Naive thymus-derived CD4-positive, alpha-beta T cell (primary cell): ENCODE results near the gene THSD4. TPM values are rescaled to one million over a fixed set of nuclear protein-coding genes. Genes with fewer than 3 reads are reported as not detected.

Experiments
- ATAC-seq: fragments of 150-1000 bp; cut with Tn5 transposase; 2 replicates; pipeline ENCODE4 v1.10.0; 2021; ENCODE audit warnings: mild to moderate bottlenecking, moderate library complexity
- CTCF ChIA-PET: fragments of 350-600 bp; sonication (Branson Sonifier 250); formaldehyde crosslinking; loops from one replicate; lab custom pipeline; 2021; ENCODE audit warnings: antibody characterized with exemption; lab: Charles Lee
- POLR2A ChIA-PET: fragments of 350-600 bp; sonication (Branson Sonifier 250); formaldehyde crosslinking; loops from one replicate; lab custom pipeline; 2021; ENCODE audit warnings: antibody characterized with exemption, inconsistent platforms; lab: Charles Lee
- DNase-seq, 9 donors: peaks; one replicate each; pipeline versions ENCODE4 v3.0.0 to v3.0.0-alpha.2; 2020 to 2022; ENCODE audit warnings: mixed read lengths in 1 of 9
- H3K27ac ChIP-seq: one replicate; pipeline ENCODE4 v1.7.0; 2013; ENCODE audit warnings: mild to moderate bottlenecking, low read depth, low read length, moderate library complexity
- H3K27me3 ChIP-seq, 2 donors: one replicate each; pipeline ENCODE4 v1.7.0; 2013; ENCODE audit warnings: low read length in 2 of 2, mild to moderate bottlenecking in 2 of 2, moderate library complexity in 2 of 2; ENCODE audit not compliant: control insufficient read depth in 2 of 2, insufficient read depth in 2 of 2
- H3K36me3 ChIP-seq, 3 experiments: 1 replicate in 2 of 3; 2 replicates in 1 of 3; pipeline ENCODE4 v1.7.0; 2013; ENCODE audit warnings: low read length in 3 of 3, mild to moderate bottlenecking in 3 of 3, moderate library complexity in 1 of 3; ENCODE audit not compliant: insufficient read depth in 3 of 3, control insufficient read depth in 2 of 3
- H3K4me1 ChIP-seq, 2 donors: one replicate each; pipeline ENCODE4 v1.7.0; 2013; ENCODE audit warnings: low read length in 2 of 2, mild to moderate bottlenecking in 2 of 2, moderate library complexity in 1 of 2; ENCODE audit not compliant: control insufficient read depth in 2 of 2, insufficient read depth in 2 of 2
- H3K4me3 ChIP-seq: 2 replicates; pipeline ENCODE4 v1.7.0; 2013; ENCODE audit warnings: mild to moderate bottlenecking, low read length
- H3K9me3 ChIP-seq, 3 experiments: 1 replicate in 2 of 3; 2 replicates in 1 of 3; pipeline ENCODE4 v1.7.0; 2013; ENCODE audit warnings: low read length in 3 of 3; ENCODE audit not compliant: control insufficient read depth in 2 of 3
- H3K27ac Mint-ChIP-seq, 9 donors: one replicate each; pipeline ENCODE4 v1.8.0; 2020 to 2022; ENCODE audit warnings: mixed read lengths in 9 of 9, mild to moderate bottlenecking in 8 of 9, moderate library complexity in 5 of 9, inconsistent platforms in 2 of 9
- H3K27me3 Mint-ChIP-seq, 5 donors: one replicate each; pipeline ENCODE4 v1.8.0; 2021 to 2022; ENCODE audit warnings: mixed read lengths in 5 of 5, mild to moderate bottlenecking in 1 of 5
- H3K36me3 Mint-ChIP-seq, 5 donors: one replicate each; pipeline ENCODE4 v1.8.0; 2020 to 2022; ENCODE audit warnings: mixed read lengths in 5 of 5, mild to moderate bottlenecking in 3 of 5, inconsistent platforms in 1 of 5
- H3K4me1 Mint-ChIP-seq, 7 donors: one replicate each; pipeline ENCODE4 v1.8.0; 2020 to 2022; ENCODE audit warnings: mixed read lengths in 7 of 7, mild to moderate bottlenecking in 3 of 7, inconsistent platforms in 1 of 7
- H3K4me3 Mint-ChIP-seq, 10 donors: one replicate each; pipeline ENCODE4 v1.8.0; 2020 to 2022; ENCODE audit warnings: mild to moderate bottlenecking in 10 of 10, mixed read lengths in 10 of 10, moderate library complexity in 6 of 10, inconsistent platforms in 2 of 10
- H3K9me3 Mint-ChIP-seq, 11 donors: one replicate each; pipeline ENCODE4 v1.8.0; 2020 to 2022; ENCODE audit warnings: mixed read lengths in 11 of 11, mild to moderate bottlenecking in 4 of 11, inconsistent platforms in 1 of 11, moderate library complexity in 1 of 11
- intact Hi-C, 2 donors: fragments of 100-400 bp; cut with micrococcal nuclease; formaldehyde crosslinking; loops; one replicate each; pipeline ENCODE4 v1.15.1; 2023
- polyA plus RNA-seq, 2 donors: library from polyadenylated mRNA; unstranded; fragments of 300-500 nt; fragmentation: Illumina TruSeq; gene quantifications; one replicate each; pipeline ENCODE4 v1.2.3, GENCODE V29; 2021
- total RNA-seq, 6 experiments: library from RNA in 5 of 6; stranded (reverse) in 5 of 6; gene quantifications; 1 replicate in 5 of 6; 2 replicates in 1 of 6; pipeline ENCODE4 v1.2.3 and lab custom pipeline; 2021 to 2026

THSD4 gene
- total and polyA plus RNA-seq, 7 experiments from 2014 or later, result not detected

GRCh38 chr15:71447328-71448250 is 332.3 kb downstream of the THSD4 start:
- Mint-ChIP-seq H3K27me3 (peaks cover 0 to 19% (median 0%) of the 10 kb centered on the region in 5 donors), H3K9me3 (no peaks in the 10 kb centered on the region)
- POLR2A ChIA-PET, result no interaction called here

GRCh38 chr15:71448688-71449114 is 333.4 kb downstream of the THSD4 start:
- H3K27ac Mint-ChIP-seq, result no peak overlapping the region
- no peaks in the 10 kb centered on the region for H3K36me3 ChIP-seq
- H3K4me3 Mint-ChIP-seq, result no peak overlapping the region
- H3K9me3 Mint-ChIP-seq, result no peaks in the 10 kb centered on the region
- H3K36me3 Mint-ChIP-seq, result no peaks in the 10 kb centered on the region
- ChIA-PET CTCF (no interaction called here), POLR2A (no interaction called here)
- no peaks in the 10 kb centered on the region for H3K9me3 ChIP-seq
- no peak for DNase-seq
- ATAC-seq, result no peak
- no peaks in the 10 kb centered on the region for H3K4me1 Mint-ChIP-seq
- intact Hi-C loops, result loop anchor here in 1 of 2 donors (5.0 kb wide), 1 partner anchor 284 kb away; no protein-coding TSS in a partner anchor
- H3K27me3 ChIP-seq, result no peaks in the 10 kb centered on the region
- H3K4me1 ChIP-seq, result no peaks in the 10 kb centered on the region
- H3K4me3 ChIP-seq, result no peak overlapping the region
- H3K27me3 Mint-ChIP-seq, result peaks cover 0 to 20% (median 0%) of the 10 kb centered on the region in 5 donors
- H3K27ac ChIP-seq, result no peak overlapping the region

More at GRCh38 chr15:71447328-71448250, 332.3 kb downstream of the THSD4 start:
- Histone ChIP-seq H3K27me3 (no peaks in the 10 kb centered on the region), H3K4me1 (no peaks in the 10 kb centered on the region), H3K36me3 (no peaks in the 10 kb centered on the region), H3K27ac (no peak overlapping the region), H3K4me3 (no peak overlapping the region), H3K9me3 (no peaks in the 10 kb centered on the region)
- DNase-seq, result no peak
- no peaks in the 10 kb centered on the region for H3K4me1 Mint-ChIP-seq
- intact Hi-C loops, result loop anchor here in 1 of 2 donors (5.0 kb wide), 1 partner anchor 285 kb away; no protein-coding TSS in a partner anchor
- CTCF ChIA-PET, result interaction anchor here (0.7 kb wide), 1 partner anchor 339 kb away, joined by 3 read pairs; no protein-coding TSS in a partner anchor
- no peak overlapping the region for H3K27ac Mint-ChIP-seq
- no peaks in the 10 kb centered on the region for H3K36me3 Mint-ChIP-seq
- H3K4me3 Mint-ChIP-seq, result no peak overlapping the region
- ATAC-seq, result no peak

- Mint-ChIP-seq H3K27me3 (peaks cover 0 to 21% (median under 1%) of the 10 kb centered on the region in 5 donors), H3K4me1 (no peaks in the 10 kb centered on the region), H3K36me3 (no peaks in the 10 kb centered on the region), H3K4me3 (no peak overlapping the region), H3K9me3 (no peaks in the 10 kb centered on the region), H3K27ac (no peak overlapping the region)
- Histone ChIP-seq H3K27me3 (no peaks in the 10 kb centered on the region), H3K4me1 (no peaks in the 10 kb centered on the region), H3K36me3 (no peaks in the 10 kb centered on the region), H3K9me3 (no peaks in the 10 kb centered on the region), H3K4me3 (no peak overlapping the region), H3K27ac (no peak overlapping the region)
- intact Hi-C loops, result loop anchor here in 1 of 2 donors (5.0 kb wide), 1 partner anchor 283 kb away; no protein-coding TSS in a partner anchor
- POLR2A ChIA-PET, result no interaction called here
- DNase-seq, result no peak
- ATAC-seq, result no peak
- CTCF ChIA-PET, result interaction anchor here (0.6 kb wide), 1 partner anchor 58 kb away, joined by 5 read pairs; no protein-coding TSS in a partner anchor
These were observed 334.1 kb downstream of the THSD4 start for GRCh38 chr15:71449363-71449762.

- Mint-ChIP-seq H3K36me3 (no peaks in the 10 kb centered on the region), H3K27ac (no peak overlapping the region), H3K4me3 (no peak overlapping the region), H3K27me3 (peaks cover 0 to 23% (median 4%) of the 10 kb centered on the region in 5 donors), H3K9me3 (no peaks in the 10 kb centered on the region), H3K4me1 (no peaks in the 10 kb centered on the region)
- no peaks in the 10 kb centered on the region for H3K36me3 ChIP-seq
- no peak overlapping the region for H3K4me3 ChIP-seq
- DNase-seq, result no peak
- H3K9me3 ChIP-seq, result no peaks in the 10 kb centered on the region
- H3K27ac ChIP-seq, result no peak overlapping the region
- ChIA-PET POLR2A (no interaction called here), CTCF (interaction anchor here (0.6 kb wide), 1 partner anchor 58 kb away, joined by 5 read pairs; no protein-coding TSS in a partner anchor)
- ATAC-seq, result no peak
- H3K27me3 ChIP-seq, result no peaks in the 10 kb centered on the region
- no peaks in the 10 kb centered on the region for H3K4me1 ChIP-seq
- intact Hi-C loops, result loop anchor here in 1 of 2 donors (5.0 kb wide), 1 partner anchor 282 kb away; no protein-coding TSS in a partner anchor
These were observed 334.7 kb downstream of the THSD4 start for GRCh38 chr15:71449956-71450355.

GRCh38 chr15:71451130-71451529 is 335.9 kb downstream of the THSD4 start:
- Mint-ChIP-seq H3K27me3 (peaks cover 4 to 23% (median 5%) of the 10 kb centered on the region in 5 donors), H3K4me1 (no peaks in the 10 kb centered on the region), H3K9me3 (no peaks in the 10 kb centered on the region), H3K27ac (no peak overlapping the region), H3K36me3 (no peaks in the 10 kb centered on the region), H3K4me3 (no peak overlapping the region)
- no peak overlapping the region for H3K4me3 ChIP-seq
- no peaks in the 10 kb centered on the region for H3K4me1 ChIP-seq
- no peaks in the 10 kb centered on the region for H3K27me3 ChIP-seq
- no peak for ATAC-seq
- no peak overlapping the region for H3K27ac ChIP-seq
- DNase-seq, result no peak
- intact Hi-C loops, result no loop called here
- ChIA-PET POLR2A (no interaction called here), CTCF (interaction anchor here (1.3 to 1.6 kb wide), 2 partner anchors 9 to 11 kb away, joined by 4 read pairs; no protein-coding TSS in a partner anchor)
- H3K36me3 ChIP-seq, result no peaks in the 10 kb centered on the region
- H3K9me3 ChIP-seq, result no peaks in the 10 kb centered on the region

- Mint-ChIP-seq H3K4me1 (no peaks in the 10 kb centered on the region), H3K4me3 (no peak overlapping the region), H3K27ac (no peak overlapping the region)
These were observed 337.6 kb downstream of the THSD4 start for GRCh38 chr15:71452893-71453292.

More at GRCh38 chr15:71452893-71453292, 337.6 kb downstream of the THSD4 start:
- H3K9me3 ChIP-seq, result no peaks in the 10 kb centered on the region
- CTCF ChIA-PET, result no interaction called here
- no peaks in the 10 kb centered on the region for H3K27me3 ChIP-seq
- H3K27ac ChIP-seq, result no peak overlapping the region
- Mint-ChIP-seq H3K27me3 (peaks cover 5 to 25% (median 9%) of the 10 kb centered on the region in 5 donors), H3K9me3 (peaks cover 0 to 3% (median 0%) of the 10 kb centered on the region in 11 donors), H3K36me3 (no peaks in the 10 kb centered on the region)
- H3K4me1 ChIP-seq, result no peaks in the 10 kb centered on the region
- DNase-seq (no peak), ATAC-seq (no peak)
- intact Hi-C loops, result no loop called here
- no peaks in the 10 kb centered on the region for H3K36me3 ChIP-seq
- H3K4me3 ChIP-seq, result no peak overlapping the region
- POLR2A ChIA-PET, result no interaction called here
